PC-3 (cell line): ENCODE measurements around the gene GSTO2. TPM values are rescaled to one million over a fixed set of nuclear protein-coding genes. Genes with fewer than 3 reads are reported as not detected.

Source experiments
- ATAC-seq: fragments of 200-7000 bp; cut with Tn5 transposase; 2 replicates; pipeline ENCODE4 v1.9.1; 2020; ENCODE audit warnings: mild to moderate bottlenecking, moderate library complexity
- BruUV-seq: library from RNA; stranded (reverse); fragments of 400-500 nt; replicated peaks from 2 replicates; lab custom pipeline; 2021; lab: Mats Ljungman, UMichigan
- CTCF ChIA-PET: fragments of 300-600 bp; sonication (Branson Sonifier 250); formaldehyde crosslinking; loops from one replicate; lab custom pipeline; 2022; ENCODE audit warnings: antibody characterized with exemption; lab: Charles Lee
- POLR2A ChIA-PET: fragments of 300-600 bp; sonication (Branson Sonifier 250); formaldehyde crosslinking; loops from one replicate; lab custom pipeline; 2022; ENCODE audit warnings: antibody characterized with exemption; ENCODE audit not compliant: unreplicated experiment; lab: Charles Lee
- DNase-seq: peaks from one replicate; pipeline ENCODE4 v3.0.0-alpha.2; 2015
- H2AFZ ChIP-seq: fragments of 300-600 bp; sonication (generic); 2 replicates; pipeline ENCODE4 v1.6.0; 2016; ENCODE audit warnings: antibody characterized with exemption, low read length
- H3F3A ChIP-seq: fragments of 300-600 bp; sonication (generic); one replicate; pipeline ENCODE4 v1.6.0; 2017; ENCODE audit warnings: antibody characterized with exemption, low read length, control low read depth, mild to moderate bottlenecking; ENCODE audit not compliant: unreplicated experiment
- H3K27ac ChIP-seq: fragments of 300-600 bp; sonication (generic); 2 replicates; pipeline ENCODE4 v1.5.1; 2016; ENCODE audit warnings: mild to moderate bottlenecking, low read length
- H3K27me3 ChIP-seq: fragments of 300-600 bp; sonication (generic); 2 replicates; pipeline ENCODE4 v1.6.1; 2016; ENCODE audit warnings: low read length, mixed read lengths
- H3K36me3 ChIP-seq: fragments of 300-600 bp; sonication (generic); 2 replicates; pipeline ENCODE4 v1.6.1; 2016; ENCODE audit warnings: low read depth, mixed run types, low read length, mixed read lengths
- H3K4me1 ChIP-seq: fragments of 300-600 bp; sonication (generic); 2 replicates; pipeline ENCODE4 v1.5.1; 2016; ENCODE audit warnings: low read length; ENCODE audit not compliant: insufficient read depth
- H3K4me2 ChIP-seq: fragments of 300-600 bp; sonication (generic); 2 replicates; pipeline ENCODE4 v1.6.0; 2016; ENCODE audit warnings: low read length
- H3K4me3 ChIP-seq: fragments of 300-600 bp; sonication (generic); 2 replicates; pipeline ENCODE4 v1.5.1; 2016; ENCODE audit warnings: mild to moderate bottlenecking, low read length, mixed read lengths
- H3K79me2 ChIP-seq: fragments of 300-600 bp; sonication (generic); 2 replicates; pipeline ENCODE4 v1.6.1; 2017; ENCODE audit warnings: low read length, mixed read lengths
- H3K9ac ChIP-seq: fragments of 300-600 bp; sonication (generic); 2 replicates; pipeline ENCODE4 v1.6.0; 2016; ENCODE audit warnings: mild to moderate bottlenecking, low read length
- H3K9me2 ChIP-seq: fragments of 300-600 bp; sonication (generic); replicated peaks from 2 replicates; pipeline ENCODE4 v1.6.1; 2016; ENCODE audit warnings: mixed run types, low read length, mixed read lengths
- H3K9me3 ChIP-seq: fragments of 300-600 bp; sonication (generic); 2 replicates; pipeline ENCODE4 v1.6.1; 2016; ENCODE audit warnings: low read length, mixed read lengths
- H4K20me1 ChIP-seq: fragments of 300-600 bp; sonication (generic); 2 replicates; pipeline ENCODE4 v1.6.1; 2016; ENCODE audit warnings: low read length, mixed read lengths
- EZH2 ChIP-seq: fragments of 300-600 bp; sonication (generic); IDR thresholded peaks from one replicate; pipeline ENCODE4 v1.6.1; 2017; ENCODE audit warnings: antibody characterized with exemption, mild to moderate bottlenecking, low read length; ENCODE audit not compliant: unreplicated experiment
- EZH2phosphoT487 ChIP-seq: fragments of 300-600 bp; sonication (generic); IDR thresholded peaks from 2 replicates; pipeline ENCODE4 v1.6.1; 2018; ENCODE audit warnings: mild to moderate bottlenecking, antibody characterized with exemption, low read length, borderline replicate concordance
- intact Hi-C: fragments of 100-400 bp; cut with micrococcal nuclease; formaldehyde crosslinking; loops from 2 replicates; pipeline ENCODE4 v1.9.0; 2023
- total RNA-seq: library from RNA; depleted of rRNA; stranded (reverse); fragments of >200 nt; gene quantifications from 2 replicates; pipeline ENCODE4 v1.2.3, GENCODE V29; 2014
- TF ChIP-seq, protein P1 (sequence below): fragments of 300-600 bp; sonication (generic); conservative IDR thresholded peaks from 2 replicates; pipeline ENCODE4 v1.5.1; 2017; ENCODE audit warnings: antibody characterized with exemption, low read depth, mild to moderate bottlenecking, low read length

The GSTO2 gene
- total RNA-seq, 1 experiment from 2014 or later, result 13.8 TPM

DNA sequence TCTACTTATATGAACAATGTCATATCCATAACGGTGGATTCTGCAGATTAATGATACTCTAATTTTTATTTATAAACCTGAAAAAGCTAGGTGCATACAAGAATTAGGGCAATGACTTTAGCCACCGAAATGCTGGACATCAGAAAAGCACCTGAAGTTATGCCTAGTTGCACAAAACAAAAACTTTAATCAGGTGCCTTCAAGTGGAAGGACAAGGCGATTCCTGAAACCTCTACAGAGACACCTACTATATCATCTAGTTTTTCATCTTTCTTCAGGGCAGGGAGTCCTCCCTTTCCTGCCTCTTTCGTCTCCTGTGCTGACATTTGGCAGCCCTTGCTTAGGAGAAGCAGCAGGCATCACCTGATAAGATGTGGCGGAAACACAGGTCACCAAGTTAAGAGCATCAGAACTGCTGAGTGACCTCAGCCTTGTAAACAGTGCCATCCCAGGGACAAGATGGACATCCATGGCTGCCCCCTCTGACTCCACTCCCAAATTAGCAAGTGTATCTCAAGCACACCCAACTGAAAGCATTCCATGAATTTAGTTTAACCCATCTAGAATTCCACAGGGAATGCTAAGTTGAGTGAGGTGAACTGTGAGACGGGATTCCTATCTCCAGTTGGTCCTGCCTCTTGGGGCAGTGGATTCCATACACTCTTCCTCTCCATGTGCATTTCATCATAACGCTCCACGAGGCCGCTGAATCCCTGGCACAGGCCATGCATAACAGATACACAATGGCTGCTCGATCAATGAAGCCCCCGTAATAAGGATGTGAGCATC, 63.5 kb downstream of the GSTO2 start:
- BruUV-seq, result no TSS peak
- peak overlapping the region; percentile 94 for H3K9ac ChIP-seq
- no peaks in the 10 kb centered on the region for H3F3A ChIP-seq
- ATAC-seq (no peak), DNase-seq (no peak)
- peaks cover 90% of the 10 kb centered on the region for H3K4me1 ChIP-seq
- intact Hi-C loops, result no loop called here
- no peaks in the 10 kb centered on the region for H3K9me3 ChIP-seq
- peak overlapping the region; percentile 99 for H3K27ac ChIP-seq
- H3K4me3 ChIP-seq, result peak overlapping the region; percentile 54; the same call in 1 of the 2 replicates
- H3K4me2 ChIP-seq, result peak overlapping the region; percentile 79
- no peaks in the 10 kb centered on the region for H3K9me2 ChIP-seq
- POLR2A ChIA-PET, result no interaction called here
- no peaks in the 10 kb centered on the region for H3K36me3 ChIP-seq
- no peak overlapping the region for H2AFZ ChIP-seq
- no peaks in the 10 kb centered on the region for H3K27me3 ChIP-seq
- CTCF ChIA-PET, result interaction anchor here (1.0 kb wide), 1 partner anchor 26 kb away, joined by 3 read pairs; no protein-coding TSS in a partner anchor
- TF ChIP-seq, protein P1, sequence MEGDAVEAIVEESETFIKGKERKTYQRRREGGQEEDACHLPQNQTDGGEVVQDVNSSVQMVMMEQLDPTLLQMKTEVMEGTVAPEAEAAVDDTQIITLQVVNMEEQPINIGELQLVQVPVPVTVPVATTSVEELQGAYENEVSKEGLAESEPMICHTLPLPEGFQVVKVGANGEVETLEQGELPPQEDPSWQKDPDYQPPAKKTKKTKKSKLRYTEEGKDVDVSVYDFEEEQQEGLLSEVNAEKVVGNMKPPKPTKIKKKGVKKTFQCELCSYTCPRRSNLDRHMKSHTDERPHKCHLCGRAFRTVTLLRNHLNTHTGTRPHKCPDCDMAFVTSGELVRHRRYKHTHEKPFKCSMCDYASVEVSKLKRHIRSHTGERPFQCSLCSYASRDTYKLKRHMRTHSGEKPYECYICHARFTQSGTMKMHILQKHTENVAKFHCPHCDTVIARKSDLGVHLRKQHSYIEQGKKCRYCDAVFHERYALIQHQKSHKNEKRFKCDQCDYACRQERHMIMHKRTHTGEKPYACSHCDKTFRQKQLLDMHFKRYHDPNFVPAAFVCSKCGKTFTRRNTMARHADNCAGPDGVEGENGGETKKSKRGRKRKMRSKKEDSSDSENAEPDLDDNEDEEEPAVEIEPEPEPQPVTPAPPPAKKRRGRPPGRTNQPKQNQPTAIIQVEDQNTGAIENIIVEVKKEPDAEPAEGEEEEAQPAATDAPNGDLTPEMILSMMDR, result no peak
- TF ChIP-seq EZH2, result no peak
- peaks cover 22% of the 10 kb centered on the region for H4K20me1 ChIP-seq
- H3K79me2 ChIP-seq, result peaks cover 83% of the 10 kb centered on the region

DNA sequence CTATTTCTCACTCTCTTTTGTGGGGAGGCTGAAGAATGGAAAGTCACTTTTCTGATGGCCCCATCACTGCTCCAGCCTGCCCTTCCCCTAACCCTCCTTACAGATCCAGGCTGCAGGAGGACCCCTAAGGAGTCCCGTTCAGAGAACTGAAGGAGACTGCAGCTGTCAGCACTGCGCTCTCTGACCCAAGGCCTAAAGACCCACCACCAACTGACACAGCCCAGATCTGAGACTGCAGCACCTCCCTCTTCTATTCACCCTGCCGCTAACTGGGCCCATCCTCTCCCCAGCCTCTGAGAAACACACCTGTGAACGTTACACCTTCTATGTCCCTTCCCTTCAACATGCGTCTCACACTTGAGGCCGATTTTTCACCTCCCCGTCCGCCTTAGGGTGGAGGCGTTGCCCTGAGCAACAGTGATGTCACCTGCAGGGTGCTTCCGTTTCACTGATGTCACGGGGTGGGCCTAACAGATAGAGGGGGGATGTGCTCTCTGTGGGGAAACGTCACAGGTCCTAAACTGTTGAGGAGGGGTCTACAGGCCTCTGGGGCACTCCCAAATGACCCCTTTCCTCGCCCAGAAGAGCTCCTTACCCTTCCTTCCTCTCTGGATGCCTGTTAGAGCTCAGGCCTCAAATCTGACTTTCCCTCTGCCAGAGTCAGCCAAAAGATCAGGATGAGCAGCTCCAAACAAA, 64.2 kb downstream of the GSTO2 start:
- H3F3A ChIP-seq, result no peaks in the 10 kb centered on the region
- peaks cover 86% of the 10 kb centered on the region for H3K79me2 ChIP-seq
- no peak overlapping the region for H3K9ac ChIP-seq
- H3K36me3 ChIP-seq, result no peaks in the 10 kb centered on the region
- no peaks in the 10 kb centered on the region for H3K9me2 ChIP-seq
- no peaks in the 10 kb centered on the region for H3K9me3 ChIP-seq
- TF ChIP-seq, protein P1, result no peak
- TF ChIP-seq EZH2phosphoT487 (no peak), EZH2 (no peak)
- ATAC-seq (no peak), DNase-seq (no peak)
- H3K27ac ChIP-seq, result peak overlapping the region; percentile 99; the same call in 1 of the 2 replicates
- no peak overlapping the region for H3K4me3 ChIP-seq
- H2AFZ ChIP-seq, result no peak overlapping the region
- ChIA-PET POLR2A (no interaction called here), CTCF (no interaction called here)
- H3K4me1 ChIP-seq, result peaks cover 83% of the 10 kb centered on the region
- H3K27me3 ChIP-seq, result no peaks in the 10 kb centered on the region
- peaks cover 22% of the 10 kb centered on the region for H4K20me1 ChIP-seq
- no TSS peak for BruUV-seq
- intact Hi-C loops, result no loop called here
- 0 out of 2 replicates have a peak overlapping the region, but pooled peaks have one; percentile 79 for H3K4me2 ChIP-seq
